ENCODE data around the gene NUDT5. TPM values are rescaled to one million over a fixed set of nuclear protein-coding genes. Genes with fewer than 3 reads are reported as not detected.
A peak's percentile ranks its signal among the peaks of the same experiment; 100 is the strongest.

Gene NUDT5
- polyA plus RNA-seq, 1 donor (not counting 4 experiments of a cell fraction or from before 2014, with no cell fraction given) = 125 TPM

DNA sequence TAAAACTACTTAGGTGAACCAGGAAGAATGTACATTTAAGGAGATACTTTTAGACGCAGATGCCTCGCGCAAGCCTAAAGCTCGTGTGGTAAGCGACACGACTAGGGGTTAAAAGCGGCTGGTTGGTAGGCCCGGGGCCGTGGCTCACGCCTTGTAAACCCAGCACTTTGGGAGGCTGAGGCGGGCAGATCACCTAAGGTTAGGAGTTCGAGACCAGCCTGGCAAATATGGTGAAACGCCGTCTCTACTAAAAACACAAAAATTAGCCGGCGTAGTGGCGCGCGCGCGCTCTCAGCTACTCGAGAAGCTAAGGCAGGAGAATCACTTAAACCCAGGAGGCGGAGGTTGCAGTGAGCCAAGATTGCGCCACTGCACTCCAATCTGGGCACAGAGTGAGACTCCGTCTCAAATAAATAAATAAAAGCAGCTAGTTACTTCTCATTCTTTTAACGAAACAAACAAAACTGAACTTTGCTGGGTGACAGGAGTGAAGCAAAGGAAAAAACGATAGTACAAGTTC is 879 bp downstream of the NUDT5 start:
- FAIRE-seq = no peak
- peak overlapping the region; percentile 87 for H3K4me2 ChIP-seq (ENCODE audit: control insufficient read depth, extremely low read depth, insufficient read depth, low read depth, low read length)
- H3K9me3 ChIP-seq (ENCODE audit: control insufficient read depth, low read depth, low read length) = no peaks in the 10 kb centered on the region
- H3K9me1 ChIP-seq (ENCODE audit: control insufficient read depth, extremely low read depth, insufficient read depth, low read length) = no peaks in the 10 kb centered on the region
- DNase-seq (ENCODE audit: low read depth, low spot score) = no peak
- peaks cover 16% of the 10 kb centered on the region for H3K4me1 ChIP-seq (ENCODE audit: control insufficient read depth, extremely low read depth, insufficient read depth, low read length)
- peaks cover 5 to 10% of the 10 kb centered on the region in 2 experiments for H3K36me3 ChIP-seq (ENCODE audit: control insufficient read depth in 2 of 2, extremely low read depth in 1 of 2, insufficient read depth in 2 of 2, low read length in 2 of 2)
- peaks cover 94% of the 10 kb centered on the region for H3K79me2 ChIP-seq (ENCODE audit: control insufficient read depth, insufficient read depth, low read length)
- peak overlapping the region; percentile 97 for H3K27ac ChIP-seq (ENCODE audit: control insufficient read depth, insufficient read depth, low read length)
- dilution Hi-C loops (cut with MboI; ENCODE audit: extremely low pct_ligation_motif_present, low sequenced_read_pairs) = no loop called here
- H3K4me3 ChIP-seq (ENCODE audit: control insufficient read depth in 2 of 3, extremely low read depth in 1 of 3, insufficient read depth in 2 of 3, low read depth in 1 of 3, low read length in 3 of 3) = peak overlapping the region; percentile 71 to 100 (median 89)
- H4K20me1 ChIP-seq (ENCODE audit: control insufficient read depth, extremely low read depth, insufficient read depth, low read length) = no peaks in the 10 kb centered on the region
- TF ChIP-seq, protein P1, sequence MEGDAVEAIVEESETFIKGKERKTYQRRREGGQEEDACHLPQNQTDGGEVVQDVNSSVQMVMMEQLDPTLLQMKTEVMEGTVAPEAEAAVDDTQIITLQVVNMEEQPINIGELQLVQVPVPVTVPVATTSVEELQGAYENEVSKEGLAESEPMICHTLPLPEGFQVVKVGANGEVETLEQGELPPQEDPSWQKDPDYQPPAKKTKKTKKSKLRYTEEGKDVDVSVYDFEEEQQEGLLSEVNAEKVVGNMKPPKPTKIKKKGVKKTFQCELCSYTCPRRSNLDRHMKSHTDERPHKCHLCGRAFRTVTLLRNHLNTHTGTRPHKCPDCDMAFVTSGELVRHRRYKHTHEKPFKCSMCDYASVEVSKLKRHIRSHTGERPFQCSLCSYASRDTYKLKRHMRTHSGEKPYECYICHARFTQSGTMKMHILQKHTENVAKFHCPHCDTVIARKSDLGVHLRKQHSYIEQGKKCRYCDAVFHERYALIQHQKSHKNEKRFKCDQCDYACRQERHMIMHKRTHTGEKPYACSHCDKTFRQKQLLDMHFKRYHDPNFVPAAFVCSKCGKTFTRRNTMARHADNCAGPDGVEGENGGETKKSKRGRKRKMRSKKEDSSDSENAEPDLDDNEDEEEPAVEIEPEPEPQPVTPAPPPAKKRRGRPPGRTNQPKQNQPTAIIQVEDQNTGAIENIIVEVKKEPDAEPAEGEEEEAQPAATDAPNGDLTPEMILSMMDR (optimal IDR thresholded peaks at IDR 0.05 in 1 of 3, IDR thresholded peaks at IDR 0.05 in 1 of 3, conservative IDR thresholded peaks at IDR 0.05 in 1 of 3; ENCODE audit: extremely low read depth in 1 of 3, insufficient read depth in 2 of 3, low read length in 3 of 3) = no peak
- no peak for TF ChIP-seq EZH2 (IDR thresholded peaks at IDR 0.05; ENCODE audit: low read length)
- H3K27me3 ChIP-seq (ENCODE audit: control insufficient read depth, extremely low read depth, insufficient read depth, low read length) = no peaks in the 10 kb centered on the region
- peak overlapping the region; percentile 96 for H3K9ac ChIP-seq (ENCODE audit: control insufficient read depth, extremely low read depth, insufficient read depth, low read length)
- peak overlapping the region; percentile 96 for H2AFZ ChIP-seq (ENCODE audit: control insufficient read depth, low read length)

- Histone ChIP-seq H3K27me3 (ENCODE audit: control insufficient read depth, extremely low read depth, insufficient read depth, low read length) (no peaks in the 10 kb centered on the region), H3K9me1 (ENCODE audit: control insufficient read depth, extremely low read depth, insufficient read depth, low read length) (no peaks in the 10 kb centered on the region), H3K4me2 (ENCODE audit: control insufficient read depth, extremely low read depth, insufficient read depth, low read depth, low read length) (peak overlapping the region; percentile 87), H2AFZ (ENCODE audit: control insufficient read depth, low read length) (no peak overlapping the region), H3K9me3 (ENCODE audit: control insufficient read depth, low read depth, low read length) (no peaks in the 10 kb centered on the region), H3K27ac (ENCODE audit: control insufficient read depth, insufficient read depth, low read length) (peak overlapping the region; percentile 97), H3K36me3 (ENCODE audit: control insufficient read depth in 2 of 2, extremely low read depth in 1 of 2, insufficient read depth in 2 of 2, low read length in 2 of 2) (peaks cover 3 to 6% of the 10 kb centered on the region in 2 experiments), H3K4me1 (ENCODE audit: control insufficient read depth, extremely low read depth, insufficient read depth, low read length) (peaks cover 15% of the 10 kb centered on the region), H3K9ac (ENCODE audit: control insufficient read depth, extremely low read depth, insufficient read depth, low read length) (no peak overlapping the region), H4K20me1 (ENCODE audit: control insufficient read depth, extremely low read depth, insufficient read depth, low read length) (peaks cover under 1% of the 10 kb centered on the region), H3K4me3 (ENCODE audit: control insufficient read depth in 2 of 3, extremely low read depth in 1 of 3, insufficient read depth in 2 of 3, low read depth in 1 of 3, low read length in 3 of 3) (no peak overlapping the region), H3K79me2 (ENCODE audit: control insufficient read depth, insufficient read depth, low read length) (peaks cover 94% of the 10 kb centered on the region)
- TF ChIP-seq, protein P1 (optimal IDR thresholded peaks at IDR 0.05 in 1 of 3, IDR thresholded peaks at IDR 0.05 in 1 of 3, conservative IDR thresholded peaks at IDR 0.05 in 1 of 3; ENCODE audit: extremely low read depth in 1 of 3, insufficient read depth in 2 of 3, low read length in 3 of 3) = no peak
- no peak for TF ChIP-seq EZH2 (IDR thresholded peaks at IDR 0.05; ENCODE audit: low read length)
- DNase-seq (ENCODE audit: low read depth, low spot score) (no peak), FAIRE-seq (no peak)
- dilution Hi-C loops (cut with MboI; ENCODE audit: extremely low pct_ligation_motif_present, low sequenced_read_pairs) = no loop called here
Observed at GRCh38 chr10:12193193-12193592, 2.5 kb downstream of the NUDT5 start.
